GM12878 (cell line): Measurements from ENCODE around the gene JMJD7. TPM values are rescaled to one million over a fixed set of nuclear protein-coding genes. Genes with fewer than 3 reads are reported as not detected.

Source experiments
- ATAC-seq: fragments of 200-7000 bp; cut with Tn5 transposase; 3 replicates; pipeline ENCODE4 v1.9.1; 2020; ENCODE audit warnings: mild to moderate bottlenecking, moderate library complexity
- BruUV-seq: library from RNA; stranded (reverse); fragments of 400-500 nt; replicated peaks from 2 replicates; lab custom pipeline; 2021; lab: Mats Ljungman, UMichigan
- CTCF ChIA-PET: fragments of 300-600 bp; sonication (Branson Sonifier 250); formaldehyde crosslinking; extraction: SDS; loops from one replicate; lab custom pipeline; 2021; ENCODE audit warnings: inconsistent platforms; lab: Yijun Ruan, JAX
- POLR2A ChIA-PET: fragments of 350-600 bp; formaldehyde crosslinking; extraction: SDS; loops from one replicate; lab custom pipeline; 2021; ENCODE audit warnings: inconsistent platforms; lab: Charles Lee
- RAD21 ChIA-PET: fragments of 300-600 bp; sonication (Branson Sonifier 250); formaldehyde crosslinking; loops from one replicate; lab custom pipeline; 2023; ENCODE audit warnings: antibody characterized with exemption; ENCODE audit not compliant: unreplicated experiment; lab: Charles Lee
- SMC1A ChIA-PET: fragments of 300-600 bp; sonication (Branson Sonifier 250); formaldehyde crosslinking; loops from one replicate; lab custom pipeline; 2023; ENCODE audit not compliant: unreplicated experiment, uncharacterized antibody; lab: Charles Lee
- DNase-seq: peaks from one replicate; pipeline ENCODE4 v3.0.0-alpha.2; 2011; ENCODE audit warnings: low read depth, low spot score
- FAIRE-seq: peaks from 3 replicates; lab custom pipeline; 2011; peaks lifted over from hg19 to GRCh38; lab: Jason Lieb, UNC
- H2AFZ ChIP-seq: 2 replicates; pipeline ENCODE4 v1.6.0; 2011; ENCODE audit warnings: low read depth, low read length, control low read depth; ENCODE audit not compliant: control insufficient read depth
- H3K27ac ChIP-seq: 2 replicates; pipeline ENCODE4 v1.5.1; 2011; ENCODE audit warnings: control low read depth; ENCODE audit not compliant: control insufficient read depth, insufficient read depth
- H3K27me3 ChIP-seq, 2 experiments: replicated peaks in 1 of 2; 2 replicates each; pipeline versions ENCODE4 v1.6.0 to v1.6.1; 2011; ENCODE audit warnings: low read length in 1 of 2; ENCODE audit not compliant: control insufficient read depth in 2 of 2, insufficient read depth in 2 of 2
- H3K36me3 ChIP-seq, 2 experiments: 2 replicates each; pipeline ENCODE4 v1.5.1; 2011; ENCODE audit warnings: low read length in 1 of 2; ENCODE audit not compliant: control insufficient read depth in 2 of 2, insufficient read depth in 2 of 2
- H3K4me1 ChIP-seq: 2 replicates; pipeline ENCODE4 v1.6.1; 2011; ENCODE audit warnings: mild to moderate bottlenecking, low read length, moderate library complexity, mixed read lengths; ENCODE audit not compliant: control insufficient read depth, insufficient read depth
- H3K4me2 ChIP-seq: 2 replicates; pipeline ENCODE4 v1.6.0; 2011; ENCODE audit warnings: control low read depth; ENCODE audit not compliant: control insufficient read depth, insufficient read depth
- H3K4me3 ChIP-seq: fragments of 200-600 bp; sonication (generic); 2 replicates; pipeline ENCODE4 v1.5.1; 2016
- H3K79me2 ChIP-seq: 2 replicates; pipeline ENCODE4 v1.6.0; 2011; ENCODE audit warnings: low read length; ENCODE audit not compliant: control insufficient read depth, insufficient read depth
- H3K9ac ChIP-seq: 2 replicates; pipeline ENCODE4 v1.8.0; 2011; ENCODE audit warnings: low read length, control low read depth, mixed read lengths; ENCODE audit not compliant: control insufficient read depth, insufficient read depth
- H3K9me3 ChIP-seq: replicated peaks from 3 replicates; pipeline ENCODE4 v1.5.1; 2011; ENCODE audit warnings: mild to moderate bottlenecking, low read length; ENCODE audit not compliant: control insufficient read depth, insufficient read depth
- H4K20me1 ChIP-seq: 2 replicates; pipeline ENCODE4 v1.6.0; 2011; ENCODE audit not compliant: control insufficient read depth, insufficient read depth
- ASH2L ChIP-seq: fragments of 300-600, 200-600 bp; sonication (generic); IDR thresholded peaks from 2 replicates; pipeline ENCODE4 v1.6.1; 2017; ENCODE audit warnings: low read depth, mild to moderate bottlenecking, borderline replicate concordance
- BHLHE40 ChIP-seq, 2 experiments: fragments of 450-650 bp in 1 of 2; IDR thresholded peaks; 2 replicates each; pipeline ENCODE4 v1.6.1; 2011 to 2017; ENCODE audit warnings: low read depth in 2 of 2, borderline replicate concordance in 1 of 2, improper control_type of control experiment in 1 of 2, low read length in 1 of 2, mild to moderate bottlenecking in 1 of 2
- CHD2 ChIP-seq: IDR thresholded peaks from 2 replicates; pipeline ENCODE4 v1.6.1; 2011; ENCODE audit warnings: low read depth, low read length, improper control_type of control experiment, borderline replicate concordance
- CREB1 ChIP-seq: IDR thresholded peaks from 2 replicates; pipeline ENCODE4 v1.6.1; 2012; ENCODE audit warnings: low read depth, mild to moderate bottlenecking, inconsistent platforms
- GABPA ChIP-seq: IDR thresholded peaks from 2 replicates; pipeline ENCODE4 v1.6.1; 2014; ENCODE audit warnings: antibody characterized with exemption, low read depth, mild to moderate bottlenecking, inconsistent platforms
- HDAC2 ChIP-seq: fragments of 200-600 bp; sonication (generic); IDR thresholded peaks from 2 replicates; pipeline ENCODE4 v1.6.1; 2017
- JUNB ChIP-seq: IDR thresholded peaks from 2 replicates; pipeline ENCODE4 v1.6.1; 2016; ENCODE audit warnings: antibody characterized with exemption, mild to moderate bottlenecking
- KAT2A ChIP-seq: conservative IDR thresholded peaks from 2 replicates; pipeline ENCODE4 v1.6.1; 2011; ENCODE audit warnings: low read depth, low read length; ENCODE audit not compliant: control insufficient read depth
- KDM1A ChIP-seq: fragments of 200-600 bp; sonication (generic); IDR thresholded peaks from 2 replicates; pipeline ENCODE4 v1.6.1; 2016; ENCODE audit warnings: borderline replicate concordance
- MYC ChIP-seq: IDR thresholded peaks from 2 replicates; pipeline ENCODE4 v1.6.1; 2011; ENCODE audit warnings: mild to moderate bottlenecking, low read length, moderate library complexity, inconsistent platforms; ENCODE audit not compliant: insufficient read depth, insufficient replicate concordance, insufficient read length, severe bottlenecking
- NFIC ChIP-seq: IDR thresholded peaks from 2 replicates; pipeline ENCODE4 v1.6.1; 2012; ENCODE audit warnings: low read depth, mild to moderate bottlenecking, inconsistent platforms, low read length, moderate library complexity
- NFXL1 ChIP-seq: fragments of 450-650 bp; IDR thresholded peaks from 2 replicates; pipeline ENCODE4 v1.6.1; 2017; ENCODE audit warnings: antibody characterized with exemption, mild to moderate bottlenecking, borderline replicate concordance
- SMAD5 ChIP-seq: IDR thresholded peaks from 2 replicates; pipeline ENCODE4 v1.6.1; 2016; ENCODE audit warnings: antibody characterized with exemption, low read depth
- ZNF274 ChIP-seq: IDR thresholded peaks from one replicate; pipeline ENCODE4 v1.8.0; 2011; ENCODE audit not compliant: insufficient read length, insufficient read depth
- WGBS: methylation state at CpG from one replicate; pipeline ENCODE4 v1.1.6; 2016; ENCODE audit warnings: low lambda C conversion rate; ENCODE audit not compliant: insufficient replicate concordance, insufficient coverage; ENCODE audit errors: missing lambda C conversion rate; 5-methylcytosine and 5-hydroxymethylcytosine counted together
- in situ Hi-C: fragments of 300-500 bp; cut with MboI; formaldehyde crosslinking; loops from 9 replicates; pipeline ENCODE4 v1.14.3; 2018; ENCODE audit warnings: mixed read lengths
- intact Hi-C: fragments of 100-400 bp; cut with micrococcal nuclease; formaldehyde crosslinking; loops from one replicate; pipeline ENCODE4 v1.14.2; 2022; ENCODE audit not compliant: unreplicated experiment
- polyA plus RNA-seq, 11 experiments: library from polyadenylated mRNA; depleted of rRNA in 4 of 11; unstranded in 6 of 11; stranded (reverse) in 5 of 11; fragments of >200 nt; fragmentation: Nextera tagmentation in 4 of 11; fragmentation: Illumina TruSeq in 1 of 11; extraction: Ambion mirVana in 4 of 11; extraction: Trizol in 1 of 11; gene quantifications; 1 replicate in 1 of 11; 2 replicates in 10 of 11; pipeline versions ENCODE4 v1.2.1 to v1.2.3, GENCODE V29; 2011 to 2016; ENCODE audit warnings: inconsistent platforms in 2 of 11, missing spikeins in 2 of 11, low read depth in 1 of 11
- total RNA-seq, 4 experiments: library from RNA; depleted of rRNA in 3 of 4; stranded (reverse); fragments of >200 nt in 3 of 4; fragmentation: Illumina TruSeq in 1 of 4; extraction: Trizol in 1 of 4; gene quantifications; 2 replicates each; pipeline versions ENCODE4 v1.2.1 to v1.2.3, GENCODE V29; 2013 to 2021
- TF ChIP-seq, protein P1 (sequence below): fragments of 450-650 bp; IDR thresholded peaks from 2 replicates; pipeline ENCODE4 v1.6.1; 2017; ENCODE audit warnings: mild to moderate bottlenecking, moderate library complexity
- TF ChIP-seq, protein P2 (sequence below): fragments of 450-650 bp; IDR thresholded peaks from 2 replicates; pipeline ENCODE4 v1.6.1; 2017; ENCODE audit warnings: antibody characterized with exemption, mild to moderate bottlenecking, moderate library complexity
- TF ChIP-seq, protein P3 (sequence below): fragments of 450-650 bp; IDR thresholded peaks from 2 replicates; pipeline ENCODE4 v1.6.1; 2016; ENCODE audit warnings: mild to moderate bottlenecking

JMJD7 gene
- total and polyA plus RNA-seq, 10 of the 15 experiments (the other 5 are each of a cell fraction or from before 2014, with no cell fraction given): 0.79 to 12.2 (median 6.5) TPM

DNA sequence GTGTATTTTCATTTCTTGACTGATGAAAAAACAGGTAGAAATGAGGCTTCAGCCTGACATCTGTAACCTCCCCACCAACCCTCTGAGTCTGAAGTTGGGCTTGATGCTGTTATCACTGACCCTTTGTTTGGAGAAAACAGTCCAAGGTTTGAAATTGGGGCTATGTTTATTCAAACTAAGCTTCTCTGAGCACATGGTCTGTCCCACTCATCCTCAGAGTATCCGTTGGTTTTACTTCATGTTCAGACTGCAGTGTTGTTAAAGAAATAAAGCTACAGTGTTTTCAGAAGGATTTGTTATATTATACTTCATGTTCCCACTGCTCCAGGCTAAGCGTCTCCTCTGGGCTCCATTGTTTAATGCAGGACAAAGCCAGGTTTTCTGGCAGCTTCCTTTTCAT lies 47.6 kb upstream of the JMJD7 start:
- in situ Hi-C loops: no loop called here
- intact Hi-C loops: no loop called here
- FAIRE-seq (no peak), ATAC-seq (no peak), DNase-seq (no peak)
- no TSS peak for BruUV-seq
- H3K4me3 ChIP-seq: peak overlapping the region; percentile 47; the same call in 1 of the 2 replicates
- H3K36me3 ChIP-seq: no peaks in the 10 kb centered on the region
- H3K27ac ChIP-seq: peak overlapping the region; percentile 7; the same call in 1 of the 2 replicates
- peak overlapping the region; percentile 36 for H3K4me2 ChIP-seq
- H4K20me1 ChIP-seq: no peaks in the 10 kb centered on the region
- SMC1A ChIA-PET: interaction anchor here (0.7 to 9.5 kb wide), 7 partner anchors 7 to 177 kb away, joined by 3 to 189 read pairs (median 3); no protein-coding TSS in a partner anchor
- H3K4me1 ChIP-seq: peaks cover 16% of the 10 kb centered on the region
- CTCF ChIA-PET: interaction anchor here (1.0 to 11.4 kb wide), 7 partner anchors 9 to 124 kb away, joined by 3 to 365 read pairs (median 4); no protein-coding TSS in a partner anchor
- H3K9me3 ChIP-seq: no peaks in the 10 kb centered on the region; the same call in 2 of the 3 replicates
- H3K79me2 ChIP-seq: peaks cover 47% of the 10 kb centered on the region
- H2AFZ ChIP-seq: no peak overlapping the region
- no peak overlapping the region for H3K9ac ChIP-seq
- POLR2A ChIA-PET: interaction anchor here (0.7 to 11.3 kb wide), 2 partner anchors 12 to 74 kb away, joined by 3 to 170 read pairs; no protein-coding TSS in a partner anchor
- RAD21 ChIA-PET: interaction anchor here (1.0 to 9.7 kb wide), 4 partner anchors 9 to 30 kb away, joined by 3 to 169 read pairs (median 4); no protein-coding TSS in a partner anchor
- no peaks in the 10 kb centered on the region for H3K27me3 ChIP-seq
- WGBS: 77% methylated on average over 2 of the region's 2 CpGs
- TF ChIP-seq, protein P1, sequence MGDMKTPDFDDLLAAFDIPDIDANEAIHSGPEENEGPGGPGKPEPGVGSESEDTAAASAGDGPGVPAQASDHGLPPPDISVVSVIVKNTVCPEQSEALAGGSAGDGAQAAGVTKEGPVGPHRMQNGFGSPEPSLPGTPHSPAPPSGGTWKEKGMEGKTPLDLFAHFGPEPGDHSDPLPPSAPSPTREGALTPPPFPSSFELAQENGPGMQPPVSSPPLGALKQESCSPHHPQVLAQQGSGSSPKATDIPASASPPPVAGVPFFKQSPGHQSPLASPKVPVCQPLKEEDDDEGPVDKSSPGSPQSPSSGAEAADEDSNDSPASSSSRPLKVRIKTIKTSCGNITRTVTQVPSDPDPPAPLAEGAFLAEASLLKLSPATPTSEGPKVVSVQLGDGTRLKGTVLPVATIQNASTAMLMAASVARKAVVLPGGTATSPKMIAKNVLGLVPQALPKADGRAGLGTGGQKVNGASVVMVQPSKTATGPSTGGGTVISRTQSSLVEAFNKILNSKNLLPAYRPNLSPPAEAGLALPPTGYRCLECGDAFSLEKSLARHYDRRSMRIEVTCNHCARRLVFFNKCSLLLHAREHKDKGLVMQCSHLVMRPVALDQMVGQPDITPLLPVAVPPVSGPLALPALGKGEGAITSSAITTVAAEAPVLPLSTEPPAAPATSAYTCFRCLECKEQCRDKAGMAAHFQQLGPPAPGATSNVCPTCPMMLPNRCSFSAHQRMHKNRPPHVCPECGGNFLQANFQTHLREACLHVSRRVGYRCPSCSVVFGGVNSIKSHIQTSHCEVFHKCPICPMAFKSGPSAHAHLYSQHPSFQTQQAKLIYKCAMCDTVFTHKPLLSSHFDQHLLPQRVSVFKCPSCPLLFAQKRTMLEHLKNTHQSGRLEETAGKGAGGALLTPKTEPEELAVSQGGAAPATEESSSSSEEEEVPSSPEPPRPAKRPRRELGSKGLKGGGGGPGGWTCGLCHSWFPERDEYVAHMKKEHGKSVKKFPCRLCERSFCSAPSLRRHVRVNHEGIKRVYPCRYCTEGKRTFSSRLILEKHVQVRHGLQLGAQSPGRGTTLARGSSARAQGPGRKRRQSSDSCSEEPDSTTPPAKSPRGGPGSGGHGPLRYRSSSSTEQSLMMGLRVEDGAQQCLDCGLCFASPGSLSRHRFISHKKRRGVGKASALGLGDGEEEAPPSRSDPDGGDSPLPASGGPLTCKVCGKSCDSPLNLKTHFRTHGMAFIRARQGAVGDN: no peak
- TF ChIP-seq ZNF274 (no peak), JUNB (no peak), BHLHE40 (IDR thresholded peaks at IDR 0.05; ENCODE audit: borderline replicate concordance in 1 of 2, low read depth in 2 of 2, low read length in 1 of 2) (no peak), HDAC2 (no peak), SMAD5 (no peak), CREB1 (no peak), GABPA (no peak), NFXL1 (no peak), MYC (no peak), ASH2L (no peak), NFIC (no peak), KAT2A (no peak), KDM1A (no peak), CHD2 (no peak)
- TF ChIP-seq, protein P2, sequence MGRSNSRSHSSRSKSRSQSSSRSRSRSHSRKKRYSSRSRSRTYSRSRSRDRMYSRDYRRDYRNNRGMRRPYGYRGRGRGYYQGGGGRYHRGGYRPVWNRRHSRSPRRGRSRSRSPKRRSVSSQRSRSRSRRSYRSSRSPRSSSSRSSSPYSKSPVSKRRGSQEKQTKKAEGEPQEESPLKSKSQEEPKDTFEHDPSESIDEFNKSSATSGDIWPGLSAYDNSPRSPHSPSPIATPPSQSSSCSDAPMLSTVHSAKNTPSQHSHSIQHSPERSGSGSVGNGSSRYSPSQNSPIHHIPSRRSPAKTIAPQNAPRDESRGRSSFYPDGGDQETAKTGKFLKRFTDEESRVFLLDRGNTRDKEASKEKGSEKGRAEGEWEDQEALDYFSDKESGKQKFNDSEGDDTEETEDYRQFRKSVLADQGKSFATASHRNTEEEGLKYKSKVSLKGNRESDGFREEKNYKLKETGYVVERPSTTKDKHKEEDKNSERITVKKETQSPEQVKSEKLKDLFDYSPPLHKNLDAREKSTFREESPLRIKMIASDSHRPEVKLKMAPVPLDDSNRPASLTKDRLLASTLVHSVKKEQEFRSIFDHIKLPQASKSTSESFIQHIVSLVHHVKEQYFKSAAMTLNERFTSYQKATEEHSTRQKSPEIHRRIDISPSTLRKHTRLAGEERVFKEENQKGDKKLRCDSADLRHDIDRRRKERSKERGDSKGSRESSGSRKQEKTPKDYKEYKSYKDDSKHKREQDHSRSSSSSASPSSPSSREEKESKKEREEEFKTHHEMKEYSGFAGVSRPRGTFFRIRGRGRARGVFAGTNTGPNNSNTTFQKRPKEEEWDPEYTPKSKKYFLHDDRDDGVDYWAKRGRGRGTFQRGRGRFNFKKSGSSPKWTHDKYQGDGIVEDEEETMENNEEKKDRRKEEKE: no peak
- TF ChIP-seq, protein P3, sequence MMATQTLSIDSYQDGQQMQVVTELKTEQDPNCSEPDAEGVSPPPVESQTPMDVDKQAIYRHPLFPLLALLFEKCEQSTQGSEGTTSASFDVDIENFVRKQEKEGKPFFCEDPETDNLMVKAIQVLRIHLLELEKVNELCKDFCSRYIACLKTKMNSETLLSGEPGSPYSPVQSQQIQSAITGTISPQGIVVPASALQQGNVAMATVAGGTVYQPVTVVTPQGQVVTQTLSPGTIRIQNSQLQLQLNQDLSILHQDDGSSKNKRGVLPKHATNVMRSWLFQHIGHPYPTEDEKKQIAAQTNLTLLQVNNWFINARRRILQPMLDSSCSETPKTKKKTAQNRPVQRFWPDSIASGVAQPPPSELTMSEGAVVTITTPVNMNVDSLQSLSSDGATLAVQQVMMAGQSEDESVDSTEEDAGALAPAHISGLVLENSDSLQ: no peak
